SK-N-MC (cell line): ENCODE data around the gene TAS2R60.

Experiments used
- EZH2 ChIP-seq: fragments of 200-600 bp; sonication (generic); IDR thresholded peaks from one replicate; pipeline ENCODE4 v1.6.1; 2017; ENCODE audit warnings: antibody characterized with exemption
- POLR2AphosphoS5 ChIP-seq: IDR thresholded peaks from 2 replicates; pipeline ENCODE4 v1.6.1; 2012; ENCODE audit warnings: mild to moderate bottlenecking, low read depth, low read length, borderline replicate concordance

DNA sequence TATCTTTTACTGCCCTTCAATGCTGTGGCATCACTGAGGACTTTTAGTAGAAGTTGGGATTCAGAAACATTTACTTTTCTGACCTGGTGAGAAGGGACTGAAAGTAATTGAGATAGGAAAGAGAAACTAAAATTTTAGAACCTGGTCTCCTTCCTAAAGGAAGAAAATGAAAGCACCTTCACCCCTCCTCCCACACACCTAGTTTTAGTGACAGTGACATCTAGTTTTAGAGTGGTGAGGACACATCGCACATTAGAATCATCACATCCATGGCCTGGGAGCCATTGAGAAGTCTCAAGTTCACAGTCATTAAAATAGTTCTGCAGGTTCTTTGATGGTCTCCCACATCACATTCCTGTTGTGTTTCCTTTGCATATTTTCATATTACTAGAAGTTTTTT lies 50.5 kb downstream of the TAS2R60 start:
- TF ChIP-seq POLR2AphosphoS5: no peak
- no peak for TF ChIP-seq EZH2
